K562 (cell line): ENCODE measurements around the gene ITGAE. TPM values are rescaled to one million over a fixed set of nuclear protein-coding genes. Genes with fewer than 3 reads are reported as not detected.

Experiments used
- ATAC-seq: fragments of 200-7000 bp; cut with Tn5 transposase; 3 replicates; pipeline ENCODE4 v1.9.1; 2020; ENCODE audit warnings: moderate library complexity
- BruUV-seq: library from RNA; stranded (reverse); fragments of 400-500 nt; replicated peaks from 2 replicates; lab custom pipeline; 2021; lab: Mats Ljungman, UMichigan
- CTCF ChIA-PET: fragments of 300-600 bp; formaldehyde crosslinking; extraction: SDS; loops from one replicate; lab custom pipeline; 2021; ENCODE audit warnings: low intra/inter-chr PET ratio; lab: Yijun Ruan, JAX
- POLR2A ChIA-PET: fragments of 300-600, 350-650 bp; sonication (Branson Sonifier 250); formaldehyde crosslinking; extraction: SDS; loops from one replicate; lab custom pipeline; 2021; ENCODE audit warnings: antibody characterized with exemption, inconsistent platforms; lab: Yijun Ruan, JAX
- DNase-seq, 4 experiments: peaks; one replicate each; pipeline versions ENCODE4 v3.0.0 to v3.0.0-alpha.2; 2011 to 2018; ENCODE audit warnings: low spot score in 3 of 4, mixed read lengths in 3 of 4; ENCODE audit errors: extremely low read depth in 1 of 4
- FAIRE-seq: peaks from 2 replicates; lab custom pipeline; 2011; peaks lifted over from hg19 to GRCh38; lab: Jason Lieb, UNC
- H2AFZ ChIP-seq: 2 replicates; pipeline ENCODE4 v1.6.0; 2011; ENCODE audit warnings: low read depth, low read length, control low read depth, inconsistent platforms
- H3K27ac ChIP-seq: fragments of 200-600 bp; 3 replicates; pipeline ENCODE4 v1.8.0; 2011; ENCODE audit warnings: low read depth, mild to moderate bottlenecking, control low read depth, inconsistent platforms, low read length, moderate library complexity, mixed read lengths; ENCODE audit errors: extremely low read depth
- H3K27me3 ChIP-seq, 2 experiments: fragments of 300-600 bp in 1 of 2; 2 replicates in 1 of 2; 3 replicates in 1 of 2; pipeline versions ENCODE4 v1.6.0 to v1.8.0; 2011; ENCODE audit warnings: inconsistent platforms in 2 of 2, low read length in 2 of 2, mild to moderate bottlenecking in 1 of 2, mixed read lengths in 1 of 2, moderate library complexity in 1 of 2; ENCODE audit not compliant: control insufficient read depth in 2 of 2, insufficient read depth in 2 of 2
- H3K36me3 ChIP-seq: fragments of 300-600 bp; 3 replicates; pipeline ENCODE4 v1.8.0; 2011; ENCODE audit warnings: mild to moderate bottlenecking, low read length, inconsistent platforms; ENCODE audit not compliant: control insufficient read depth, insufficient read depth
- H3K4me1 ChIP-seq, 2 experiments: fragments of 200-600 bp in 1 of 2; replicated peaks in 1 of 2; 2 replicates in 1 of 2; 3 replicates in 1 of 2; pipeline versions ENCODE4 v1.5.1 to v1.8.0; 2011; ENCODE audit warnings: inconsistent platforms in 2 of 2, low read length in 2 of 2, mild to moderate bottlenecking in 1 of 2, mixed read lengths in 1 of 2, moderate library complexity in 1 of 2; ENCODE audit not compliant: control insufficient read depth in 2 of 2, insufficient read depth in 2 of 2
- H3K4me2 ChIP-seq: 2 replicates; pipeline ENCODE4 v1.6.1; 2011; ENCODE audit warnings: low read length, control low read depth, inconsistent platforms, mixed read lengths; ENCODE audit not compliant: insufficient read depth
- H3K4me3 ChIP-seq: fragments of 200-600 bp; sonication (generic), shearing (Covaris generic); 2 replicates; pipeline ENCODE4 v1.5.1; 2016; ENCODE audit warnings: control low read depth, inconsistent platforms
- H3K79me2 ChIP-seq: fragments of 200-600 bp; 3 replicates; pipeline ENCODE4 v1.8.0; 2011; ENCODE audit warnings: low read length, inconsistent platforms; ENCODE audit not compliant: control insufficient read depth, insufficient read depth
- H3K9ac ChIP-seq, 2 experiments: 2 replicates each; pipeline versions ENCODE4 v1.6.0 to v1.6.1; 2011; ENCODE audit warnings: low read depth in 2 of 2, low read length in 2 of 2, control low read depth in 1 of 2, inconsistent platforms in 1 of 2, mild to moderate bottlenecking in 1 of 2, mixed read lengths in 1 of 2; ENCODE audit not compliant: insufficient read depth in 1 of 2
- H3K9me1 ChIP-seq: one replicate; pipeline ENCODE4 v1.6.0; 2011; ENCODE audit warnings: inconsistent platforms, mild to moderate bottlenecking, low read length, moderate library complexity; ENCODE audit not compliant: control insufficient read depth, insufficient read depth
- H3K9me3 ChIP-seq: replicated peaks from 2 replicates; pipeline ENCODE4 v1.5.1; 2011; ENCODE audit warnings: low read depth, low read length, inconsistent platforms; ENCODE audit not compliant: control insufficient read depth, insufficient read depth
- H4K20me1 ChIP-seq: replicated peaks from 2 replicates; pipeline ENCODE4 v1.6.1; 2011; ENCODE audit warnings: low read length, inconsistent platforms, mixed read lengths; ENCODE audit not compliant: control insufficient read depth, insufficient read depth
- ARHGAP35 ChIP-seq: fragments of 450-650 bp; IDR thresholded peaks from 2 replicates; pipeline ENCODE4 v1.6.1; 2018; ENCODE audit not compliant: partially characterized antibody
- C11orf30 ChIP-seq: fragments of 450-650 bp; IDR thresholded peaks from 2 replicates; pipeline ENCODE4 v1.6.1; 2016; ENCODE audit warnings: low read depth, mild to moderate bottlenecking
- CAMTA2 ChIP-seq: fragments of 250-450 bp; sonication (Bioruptor Pico); conservative IDR thresholded peaks from 2 replicates; pipeline ENCODE4 v1.5.1; 2022
- COPS2 ChIP-seq: fragments of 450-650 bp; conservative IDR thresholded peaks from 2 replicates; pipeline ENCODE4 v1.6.1; 2016; ENCODE audit warnings: mild to moderate bottlenecking, moderate library complexity
- FOXK1 ChIP-seq: sonication (generic); formaldehyde crosslinking; IDR thresholded peaks from 2 replicates; pipeline ENCODE4 v1.8.0; 2022; ENCODE audit warnings: missing genetic modification reagents, mild to moderate bottlenecking, borderline replicate concordance
- GABPA ChIP-seq: fragments of 200-800 bp; sonication (Bioruptor generic); conservative IDR thresholded peaks from 2 replicates; pipeline ENCODE4 v1.6.1; 2016; ENCODE audit warnings: low read depth, missing genetic modification characterization, missing compliant biosample characterization
- HMG20B ChIP-seq: fragments of 250-450 bp; sonication (Bioruptor Pico); IDR thresholded peaks from 2 replicates; pipeline ENCODE4 v1.5.0; 2021; ENCODE audit warnings: mild to moderate bottlenecking
- NR1H2 ChIP-seq: sonication (generic); formaldehyde crosslinking; IDR thresholded peaks from 2 replicates; pipeline ENCODE4 v1.4.0; 2020; ENCODE audit warnings: mild to moderate bottlenecking, missing genetic modification reagents
- NR3C1 ChIP-seq: sonication (generic); formaldehyde crosslinking; IDR thresholded peaks from 2 replicates; pipeline ENCODE4 v1.8.1; 2022; ENCODE audit warnings: missing genetic modification reagents
- PHB2 ChIP-seq: fragments of 450-650 bp; IDR thresholded peaks from 2 replicates; pipeline ENCODE4 v1.6.1; 2017; ENCODE audit warnings: low read depth
- RFX5 ChIP-seq: IDR thresholded peaks from 2 replicates; pipeline ENCODE4 v1.6.1; 2011; ENCODE audit warnings: low read depth, mild to moderate bottlenecking, improper control_type of control experiment, low read length
- TCF7 ChIP-seq: sonication (generic); IDR thresholded peaks from 2 replicates; pipeline ENCODE4 v1.6.1; 2016; ENCODE audit warnings: antibody characterized with exemption, borderline replicate concordance
- ZC3H4 ChIP-seq: sonication (generic); formaldehyde crosslinking; IDR thresholded peaks from 2 replicates; pipeline ENCODE4 v1.9.0; 2021; ENCODE audit warnings: missing genetic modification reagents, borderline replicate concordance
- ZNF551 ChIP-seq: fragments of 250-450 bp; sonication (Bioruptor Pico); IDR thresholded peaks from 2 replicates; pipeline ENCODE4 v1.5.0; 2021; ENCODE audit warnings: mild to moderate bottlenecking, moderate library complexity
- ZNF707 ChIP-seq: fragments of 250-450 bp; sonication (Bioruptor Pico); conservative IDR thresholded peaks from 2 replicates; pipeline ENCODE4 v1.8.0; 2022; ENCODE audit warnings: inconsistent platforms, mild to moderate bottlenecking, moderate library complexity
- ZNF764 ChIP-seq: fragments of 250-450 bp; sonication (Bioruptor Pico); IDR thresholded peaks from 2 replicates; pipeline ENCODE4 v1.4.0; 2020; ENCODE audit warnings: low read depth, mild to moderate bottlenecking, moderate library complexity
- WGBS: fragments of 100-300 bp; shearing (Covaris generic); methylation state at CpG from one replicate; pipeline ENCODE4 v1.1.6; 2016; ENCODE audit warnings: low coverage, mixed read lengths; ENCODE audit not compliant: insufficient coverage; ENCODE audit errors: missing lambda C conversion rate; 5-methylcytosine and 5-hydroxymethylcytosine counted together
- in situ Hi-C: fragments of 300-500 bp; cut with MboI; formaldehyde crosslinking; loops from 4 replicates; pipeline ENCODE4 v1.15.0; 2018; ENCODE audit warnings: inconsistent platforms, mixed read lengths
- intact Hi-C: fragments of 100-400 bp; cut with micrococcal nuclease; formaldehyde crosslinking; loops from 2 replicates; pipeline ENCODE4 v1.14.2; 2022
- polyA plus RNA-seq, 8 experiments: library from polyadenylated mRNA; depleted of rRNA in 4 of 8; stranded (reverse) in 5 of 8; unstranded in 3 of 8; fragments of >200 nt; fragmentation: Nextera tagmentation in 2 of 8; fragmentation: Illumina TruSeq in 1 of 8; extraction: Ambion mirVana in 2 of 8; extraction: Trizol in 1 of 8; gene quantifications; 2 replicates each; pipeline versions ENCODE4 v1.2.1 to v1.2.3, GENCODE V29; 2011 to 2014; ENCODE audit warnings: inconsistent platforms in 1 of 8, missing spikeins in 1 of 8
- total RNA-seq, 7 experiments: library from RNA; depleted of rRNA in 6 of 7; stranded (reverse); fragments of >200 nt in 6 of 7; fragmentation: Illumina TruSeq in 2 of 7; extraction: Trizol in 2 of 7; gene quantifications; 2 replicates each; pipeline versions ENCODE4 v1.2.1 to v1.2.3, GENCODE V29; 2011 to 2021; ENCODE audit warnings: low replicate concordance in 1 of 7
- TF ChIP-seq, protein P1 (sequence below), 2 experiments: fragments of 250-450 bp in 1 of 2; fragments of 450-650 bp in 1 of 2; sonication (Bioruptor Pico) in 1 of 2; IDR thresholded peaks; 2 replicates each; pipeline versions ENCODE4 v1.6.1 to v1.8.0; 2016 to 2021; ENCODE audit warnings: mild to moderate bottlenecking in 2 of 2, moderate library complexity in 2 of 2, missing compliant biosample characterization in 1 of 2, missing genetic modification characterization in 1 of 2
- TF ChIP-seq, protein P2 (sequence below), 2 experiments: fragments of 450-650 bp; IDR thresholded peaks; 2 replicates each; pipeline ENCODE4 v1.6.1; 2016
- TF ChIP-seq, protein P3 (sequence below): fragments of 250-450 bp; sonication (Bioruptor Pico); IDR thresholded peaks from 2 replicates; pipeline ENCODE4 v1.5.0; 2022; ENCODE audit warnings: mild to moderate bottlenecking

Gene ITGAE
- total and polyA plus RNA-seq, 9 of the 15 experiments (the other 6 are each of a cell fraction or from before 2014, with no cell fraction given): 14.8 to 160 (median 27.0) TPM

DNA sequence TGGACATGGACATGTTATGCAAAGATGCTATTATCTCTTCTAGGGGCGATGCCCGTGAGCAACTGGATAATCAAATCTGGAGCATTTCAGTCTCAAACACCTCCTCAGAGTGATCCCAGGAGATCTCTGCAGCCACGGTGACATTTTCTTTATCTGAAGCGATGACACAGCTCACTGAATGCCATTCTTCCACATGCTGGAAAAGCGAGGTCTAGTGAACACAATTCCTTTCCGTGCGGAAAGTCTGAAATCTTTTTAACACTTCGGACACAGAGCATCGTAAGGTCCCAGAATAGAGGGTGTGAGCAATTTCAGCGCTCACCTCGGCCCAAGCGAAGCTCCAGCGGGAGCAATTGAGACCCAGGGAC lies 77.8 kb downstream of the ITGAE start (continued):
- TF ChIP-seq, protein P1, sequence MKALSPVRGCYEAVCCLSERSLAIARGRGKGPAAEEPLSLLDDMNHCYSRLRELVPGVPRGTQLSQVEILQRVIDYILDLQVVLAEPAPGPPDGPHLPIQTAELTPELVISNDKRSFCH (CRISPR knock-in tag; IDR thresholded peaks at IDR 0.05): no peak
- TF ChIP-seq, protein P1 (tag; IDR thresholded peaks at IDR 0.05): no peak
- TF ChIP-seq ZNF764 (CRISPR knock-in tag): no peak
- no peak for TF ChIP-seq COPS2
- TF ChIP-seq, all 486 proteins: peak for 0

DNA sequence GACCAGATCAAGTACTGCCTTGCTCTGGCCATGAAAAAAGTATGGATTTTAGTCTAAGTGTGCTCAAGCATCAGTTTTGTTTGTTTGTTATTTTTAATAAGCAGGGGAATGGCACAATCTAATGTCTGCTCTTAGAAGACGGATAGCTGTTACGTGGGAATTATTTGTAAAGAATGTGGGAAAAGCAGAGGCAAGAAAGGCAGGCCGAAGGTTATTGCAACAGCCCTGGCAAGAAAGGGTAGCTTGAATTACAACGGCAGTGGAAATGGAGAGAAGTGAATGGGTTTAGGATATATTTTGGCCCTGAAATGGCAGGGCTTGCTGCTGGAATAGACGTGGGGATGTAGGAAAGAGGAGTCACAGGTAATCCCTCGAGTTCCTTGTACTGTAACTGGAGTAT lies 78.3 kb downstream of the ITGAE start:
- in situ Hi-C loops (no loop called here), intact Hi-C loops (no loop called here)
- Histone ChIP-seq H3K36me3 (peaks cover 41% of the 10 kb centered on the region), H3K79me2 (peaks cover 47% of the 10 kb centered on the region), H3K9me1 (no peaks in the 10 kb centered on the region), H3K27me3 (no peaks in the 10 kb centered on the region), H3K9ac (peak overlapping the region; percentile 92 to 100; a peak in 3 of 4 replicates), H3K4me2 (peak overlapping the region; percentile 95), H2AFZ (peak overlapping the region; percentile 98), H3K27ac (no peak overlapping the region; the same call in 2 of the 3 replicates), H3K9me3 (no peaks in the 10 kb centered on the region), H3K4me1 (peaks cover 19% of the 10 kb centered on the region in 2 experiments), H3K4me3 (peak overlapping the region; percentile 86), H4K20me1 (no peaks in the 10 kb centered on the region)
- DNase-seq (no peak), ATAC-seq (no peak), FAIRE-seq (no peak)
- ChIA-PET POLR2A (interaction anchor here (0.7 to 1.6 kb wide), 5 partner anchors 10 to 140 kb away, joined by 3 to 5 read pairs (median 3); no protein-coding TSS in a partner anchor), CTCF (no interaction called here)
- 42% methylated on average over 6 of the region's 6 CpGs for WGBS
- no TSS peak for BruUV-seq
- TF ChIP-seq HMG20B (CRISPR knock-in tag) (no peak), CAMTA2 (CRISPR knock-in tag) (no peak), ZNF707 (CRISPR knock-in tag) (no peak), ZNF551 (CRISPR knock-in tag) (no peak), GABPA (tag) (no peak), ARHGAP35 (no peak), NR1H2 (CRISPR knock-in tag) (no peak), C11orf30 (no peak), PHB2 (no peak), ZC3H4 (CRISPR knock-in tag) (no peak), NR3C1 (CRISPR knock-in tag) (no peak), RFX5 (no peak), TCF7 (no peak), FOXK1 (CRISPR knock-in tag) (no peak)
- TF ChIP-seq, protein P2, sequence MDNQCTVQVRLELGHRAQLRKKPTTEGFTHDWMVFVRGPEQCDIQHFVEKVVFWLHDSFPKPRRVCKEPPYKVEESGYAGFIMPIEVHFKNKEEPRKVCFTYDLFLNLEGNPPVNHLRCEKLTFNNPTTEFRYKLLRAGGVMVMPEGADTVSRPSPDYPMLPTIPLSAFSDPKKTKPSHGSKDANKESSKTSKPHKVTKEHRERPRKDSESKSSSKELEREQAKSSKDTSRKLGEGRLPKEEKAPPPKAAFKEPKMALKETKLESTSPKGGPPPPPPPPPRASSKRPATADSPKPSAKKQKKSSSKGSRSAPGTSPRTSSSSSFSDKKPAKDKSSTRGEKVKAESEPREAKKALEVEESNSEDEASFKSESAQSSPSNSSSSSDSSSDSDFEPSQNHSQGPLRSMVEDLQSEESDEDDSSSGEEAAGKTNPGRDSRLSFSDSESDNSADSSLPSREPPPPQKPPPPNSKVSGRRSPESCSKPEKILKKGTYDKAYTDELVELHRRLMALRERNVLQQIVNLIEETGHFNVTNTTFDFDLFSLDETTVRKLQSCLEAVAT (IDR thresholded peaks at IDR 0.05): no peak
- TF ChIP-seq, protein P3, sequence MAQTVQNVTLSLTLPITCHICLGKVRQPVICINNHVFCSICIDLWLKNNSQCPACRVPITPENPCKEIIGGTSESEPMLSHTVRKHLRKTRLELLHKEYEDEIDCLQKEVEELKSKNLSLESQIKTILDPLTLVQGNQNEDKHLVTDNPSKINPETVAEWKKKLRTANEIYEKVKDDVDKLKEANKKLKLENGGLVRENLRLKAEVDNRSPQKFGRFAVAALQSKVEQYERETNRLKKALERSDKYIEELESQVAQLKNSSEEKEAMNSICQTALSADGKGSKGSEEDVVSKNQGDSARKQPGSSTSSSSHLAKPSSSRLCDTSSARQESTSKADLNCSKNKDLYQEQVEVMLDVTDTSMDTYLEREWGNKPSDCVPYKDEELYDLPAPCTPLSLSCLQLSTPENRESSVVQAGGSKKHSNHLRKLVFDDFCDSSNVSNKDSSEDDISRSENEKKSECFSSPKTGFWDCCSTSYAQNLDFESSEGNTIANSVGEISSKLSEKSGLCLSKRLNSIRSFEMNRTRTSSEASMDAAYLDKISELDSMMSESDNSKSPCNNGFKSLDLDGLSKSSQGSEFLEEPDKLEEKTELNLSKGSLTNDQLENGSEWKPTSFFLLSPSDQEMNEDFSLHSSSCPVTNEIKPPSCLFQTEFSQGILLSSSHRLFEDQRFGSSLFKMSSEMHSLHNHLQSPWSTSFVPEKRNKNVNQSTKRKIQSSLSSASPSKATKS: no peak
